ENCODE measurements around the gene PPP1R3C. TPM values are rescaled to one million over a fixed set of nuclear protein-coding genes. Genes with fewer than 3 reads are reported as not detected.

PPP1R3C gene
- total RNA-seq, 4 donors from 2014 or later = 1.7 to 8.8 (median 5.1) TPM

- TF ChIP-seq CTCF (IDR thresholded peaks at IDR 0.05; ENCODE audit: low read depth) = no peak
These were observed 53.4 kb downstream of the PPP1R3C start for GRCh38 chr10:91579329-91579985.

Other genes with a start within 250 kb of the PPP1R3C start
- 10 to 100 TPM in 3 of 4 donors, 1 to 10 TPM in 1; 9.6 to 20.5 (median 20.3) TPM for gene HECTD2, start 222.7 kb downstream of the PPP1R3C start, total RNA-seq
- gene TNKS2, start 165.4 kb upstream of the PPP1R3C start, total RNA-seq = 10 to 100 TPM; 42.8 to 48.4 (median 46.2) TPM

All from subcutaneous adipose tissue (tissue), 4 donors.